Activated T-cell treated with anti-CD3 and anti-CD28 coated beads, Interleukin-2, amount 50 U/mL, for 48 hours (primary cell): ENCODE data around the gene ZNF408.
"Not testable (repeated sequence)": the region's sequence is repeated elsewhere in the genome, so short reads cannot be mapped to it uniquely, and the experiment has no call there.

Source experiments
- DNase-seq, 2 experiments: peaks; one replicate each; pipeline ENCODE4 v3.0.0-alpha.2; 2020

ZNF408 gene

DNA sequence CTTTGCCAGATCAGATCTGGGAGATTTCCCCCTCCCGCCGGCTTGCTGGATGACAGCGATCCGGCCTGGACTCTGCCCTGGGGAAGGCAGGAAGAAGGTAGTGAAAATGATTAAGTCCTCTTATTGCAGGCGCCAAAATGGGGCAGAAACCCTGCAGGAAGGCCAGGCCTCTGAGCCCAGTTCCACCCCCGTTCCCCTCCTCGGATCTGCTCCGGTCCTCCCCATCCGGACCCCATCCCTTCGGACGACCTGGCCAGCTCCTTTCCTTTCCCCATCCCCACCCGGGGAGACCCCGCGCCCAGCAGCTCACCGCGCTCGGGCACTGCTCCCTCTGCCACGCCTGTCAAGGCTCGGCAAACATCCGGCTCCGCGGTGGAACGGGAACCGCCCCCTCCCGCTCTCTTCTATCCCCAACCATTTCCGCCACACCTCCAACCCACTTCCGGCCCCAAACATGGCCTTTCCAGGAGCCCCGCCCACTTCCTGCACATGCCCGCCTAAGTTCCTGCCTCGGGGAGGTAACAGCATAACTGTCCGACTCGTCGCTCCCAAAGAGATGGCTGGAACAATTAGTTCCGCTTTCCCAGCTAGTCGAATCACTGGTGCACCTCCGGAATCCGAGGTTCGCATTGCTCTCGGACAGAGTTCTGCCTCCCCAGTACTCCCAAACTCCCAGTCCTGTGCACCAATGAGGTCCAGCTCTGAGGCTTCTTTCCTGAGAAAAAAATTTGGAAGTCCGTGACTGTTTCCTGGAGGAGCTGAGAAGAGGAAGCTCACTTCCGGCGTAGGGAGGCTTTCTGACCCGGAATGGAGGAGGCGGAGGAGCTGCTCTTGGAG is at the start of gene ZNF408, which contains the start of gene ARHGAP1:
TSS of gene ZNF408 (plus strand) at position 791 of the 837 bp plus-strand sequence. CDS start at position 808, 17 bp downstream.
TSS of gene ARHGAP1 (minus strand) at position 379 of the 837 bp plus-strand sequence. CDS start 4,512 bp downstream, outside the sequence.
- DNase-seq, result peak; percentile 99

DNA sequence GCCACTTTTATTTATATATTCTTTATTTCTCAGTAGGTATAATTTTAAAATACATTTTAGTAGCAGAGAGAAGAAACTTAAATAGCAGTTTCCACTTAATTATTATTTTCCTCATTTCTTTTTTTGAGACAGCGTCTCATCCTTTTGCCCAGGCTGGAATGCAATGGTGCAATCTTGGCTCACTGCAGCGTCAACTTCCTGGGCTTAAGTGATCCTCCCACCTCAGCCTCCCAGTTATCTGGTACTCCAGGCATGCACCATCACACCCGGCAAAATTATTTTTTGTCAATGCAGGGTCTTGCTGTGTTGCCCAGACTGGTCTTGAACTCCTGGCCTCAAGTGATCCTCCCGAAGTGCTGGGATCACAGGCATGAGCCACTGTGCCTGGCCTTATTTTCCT is 45.2 kb upstream of the ZNF408 start:
- no peak for DNase-seq

DNA sequence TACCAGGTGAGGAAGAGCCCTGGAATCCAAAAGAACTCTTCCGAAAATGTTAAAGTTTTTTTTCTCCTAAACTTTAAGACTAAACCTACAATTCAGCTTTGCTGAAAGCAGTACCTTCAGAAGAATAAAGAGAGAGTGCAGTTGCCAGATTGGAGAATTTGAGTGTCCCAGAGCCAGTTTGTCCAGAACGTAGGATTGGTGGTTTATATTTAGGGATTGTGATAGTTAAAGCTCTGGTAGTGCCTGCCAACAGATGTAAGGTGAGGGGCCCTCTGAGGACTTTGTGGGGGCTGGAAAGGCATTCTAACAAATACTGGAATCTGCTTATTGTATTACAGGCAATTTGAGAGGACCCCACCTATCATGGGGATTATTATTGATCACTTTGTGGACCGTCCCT is 43.6 kb upstream of the ZNF408 start:
- DNase-seq, result no peak

DNA sequence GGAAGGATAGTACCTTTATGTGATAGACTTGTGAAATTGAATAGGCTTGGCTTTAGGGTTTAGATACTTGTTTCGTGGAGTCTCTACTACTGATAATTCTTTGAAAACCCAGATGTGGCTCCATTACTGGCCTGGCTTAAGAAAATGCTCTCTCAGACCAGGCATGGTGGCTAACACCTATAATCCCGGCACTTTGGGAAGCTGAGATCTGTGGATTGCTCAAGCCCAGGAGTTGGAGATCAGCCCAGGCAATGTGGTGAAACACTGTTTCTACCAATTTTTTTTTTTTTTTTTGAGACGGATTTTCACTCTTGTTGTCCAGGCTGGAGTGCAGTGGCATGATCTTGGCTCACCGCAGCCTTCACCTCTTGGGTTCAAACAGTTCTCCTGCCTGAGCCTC is 42.6 kb upstream of the ZNF408 start:
- DNase-seq, result no peak

DNA sequence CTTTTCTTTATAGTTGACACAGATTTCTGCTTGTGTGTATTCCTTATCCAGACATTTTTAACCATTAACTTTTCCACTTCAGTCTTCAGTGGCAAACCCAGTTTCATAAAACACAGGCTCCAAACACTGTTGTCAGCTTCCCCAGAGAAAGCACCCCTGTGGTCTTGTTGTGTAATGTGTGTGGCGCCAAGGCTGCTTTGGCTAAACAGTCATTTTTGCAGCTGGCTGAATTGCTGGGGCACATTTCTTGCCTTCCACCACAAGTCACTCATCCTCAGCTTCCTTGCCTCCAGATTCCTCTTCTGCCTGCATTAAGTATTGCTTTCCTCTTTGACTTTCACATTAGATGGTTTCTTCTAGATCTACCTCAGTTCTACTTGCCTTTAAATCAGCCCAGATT is 40.9 kb upstream of the ZNF408 start:
- no peak for DNase-seq

DNA sequence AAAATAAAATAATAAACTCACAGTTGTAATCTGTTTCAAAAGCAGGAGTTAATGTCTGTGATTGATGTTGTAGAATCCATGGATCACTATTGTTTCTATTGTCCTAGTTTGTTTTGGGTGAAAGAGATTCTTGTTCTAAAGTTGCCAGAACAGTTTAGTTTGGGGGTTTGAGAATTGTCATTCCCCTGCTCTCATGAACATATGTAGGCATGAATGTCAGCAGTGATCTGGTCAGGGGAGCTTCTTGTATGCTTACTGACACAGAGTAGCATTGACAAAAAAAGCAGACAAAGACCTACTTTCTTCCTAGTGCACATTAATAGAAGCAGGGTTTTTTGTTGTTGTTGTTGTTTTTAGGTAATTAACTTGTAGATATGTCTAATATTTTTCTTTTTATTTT is 39.0 kb upstream of the ZNF408 start:
- no peak for DNase-seq

DNA sequence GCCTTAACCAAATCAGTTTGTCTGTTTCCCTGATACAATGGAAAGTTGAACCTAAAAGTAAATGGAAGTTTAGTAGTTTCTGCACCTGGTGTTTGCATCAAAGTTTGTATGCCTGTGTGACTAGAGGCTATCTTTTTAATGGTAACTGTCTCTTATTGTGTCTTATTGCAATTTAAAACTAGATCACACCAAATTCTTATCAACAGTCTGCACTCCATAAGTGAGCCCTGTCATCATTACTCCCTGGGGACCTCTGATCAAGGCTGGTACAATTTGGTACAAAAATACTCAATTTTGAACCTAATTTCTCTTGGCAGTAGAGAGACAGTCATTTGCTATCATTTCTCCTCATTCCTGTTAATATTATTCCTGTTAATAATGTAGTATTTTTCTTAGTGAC is 38.5 kb upstream of the ZNF408 start:
- DNase-seq, result no peak

DNA sequence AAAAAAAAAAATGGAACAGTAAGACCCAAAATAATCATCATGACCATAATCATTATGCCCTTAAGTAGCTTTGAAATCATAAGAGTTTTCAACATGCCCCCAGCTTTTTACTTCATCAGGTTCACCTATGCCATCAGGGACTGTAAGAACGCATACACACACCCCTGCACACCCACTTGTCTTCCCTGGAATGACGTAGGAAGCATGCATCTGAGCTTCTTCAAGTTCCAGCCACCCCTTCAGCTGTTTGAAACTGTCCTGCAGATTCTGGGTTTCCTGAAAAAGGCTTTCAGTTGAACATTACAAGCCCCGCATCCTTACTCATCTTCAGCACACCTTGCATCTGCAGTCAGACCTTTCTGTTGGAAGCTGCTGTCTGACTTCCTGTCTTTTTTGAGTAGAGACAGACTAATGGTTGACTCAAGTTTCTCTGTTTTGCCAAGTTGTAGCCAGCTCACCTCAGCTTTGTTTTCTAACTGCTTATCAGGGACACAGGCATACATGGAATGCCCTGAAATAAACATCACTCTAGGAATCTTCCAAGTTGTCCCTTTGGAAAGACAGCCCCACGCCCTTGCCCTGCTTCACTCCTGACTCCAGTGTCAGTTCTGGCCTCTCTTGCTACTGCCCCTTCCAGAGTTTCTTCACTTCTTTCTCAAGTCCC is 37.4 kb upstream of the ZNF408 start:
- DNase-seq, result no peak

DNA sequence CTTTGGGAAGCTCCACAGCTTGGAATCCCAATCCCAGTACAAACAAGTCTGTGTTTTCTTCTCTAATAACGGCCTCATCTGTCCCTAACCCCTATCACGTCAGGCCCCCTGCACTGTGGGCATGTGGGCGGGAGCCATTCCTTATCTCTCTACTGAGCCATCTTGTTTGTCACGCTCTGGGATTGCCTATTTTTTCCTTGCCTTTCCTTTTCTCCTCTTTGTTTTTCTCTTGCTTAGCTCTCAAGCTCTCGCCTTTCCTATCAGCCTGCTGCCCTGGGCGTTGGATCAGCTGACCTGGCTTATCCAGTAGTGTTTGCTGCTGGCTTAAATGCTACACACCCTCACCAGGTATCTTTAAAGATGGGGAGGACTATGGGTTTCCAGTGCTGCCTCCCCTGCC is 36.2 kb upstream of the ZNF408 start:
- DNase-seq, result no peak

DNA sequence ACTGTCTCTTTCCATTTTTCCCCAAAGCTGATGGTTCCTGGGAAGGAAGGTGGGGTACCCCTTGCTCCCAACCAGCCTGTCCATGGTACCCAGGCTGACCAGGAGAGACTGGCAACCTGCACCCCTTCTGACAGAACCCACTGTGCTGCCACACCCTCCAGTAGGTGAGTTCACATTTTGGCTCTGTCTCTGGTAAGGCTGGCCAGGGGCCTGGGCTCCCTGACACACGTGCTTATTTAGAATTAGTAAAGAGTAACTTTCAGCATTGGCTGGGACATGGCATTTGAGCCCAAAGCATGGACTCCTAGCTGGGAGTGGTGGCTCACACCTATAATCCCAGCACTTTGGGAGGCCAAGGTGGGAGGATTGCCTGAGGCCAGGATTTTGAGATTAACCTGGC is 35.5 kb upstream of the ZNF408 start:
- no peak for DNase-seq

DNA sequence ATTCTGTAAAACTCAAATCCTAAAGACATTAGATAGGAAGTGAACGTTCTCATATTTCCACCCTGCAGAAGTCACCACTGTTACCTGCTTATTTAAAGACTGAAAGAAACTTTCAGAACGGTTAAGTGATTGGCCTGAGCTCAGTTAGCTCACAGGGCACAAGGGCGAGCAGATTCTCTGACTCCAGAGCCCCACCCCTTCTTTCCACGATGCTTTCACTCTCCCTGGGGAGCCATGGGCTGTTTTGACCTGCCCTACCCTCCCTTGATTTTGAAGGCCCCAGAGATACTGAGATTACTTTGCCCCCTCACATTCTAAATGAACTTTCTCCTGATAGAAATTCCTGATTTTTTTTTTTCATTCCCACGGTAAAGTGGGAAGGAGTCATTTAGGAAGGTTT is 34.3 kb upstream of the ZNF408 start:
- no peak for DNase-seq

DNA sequence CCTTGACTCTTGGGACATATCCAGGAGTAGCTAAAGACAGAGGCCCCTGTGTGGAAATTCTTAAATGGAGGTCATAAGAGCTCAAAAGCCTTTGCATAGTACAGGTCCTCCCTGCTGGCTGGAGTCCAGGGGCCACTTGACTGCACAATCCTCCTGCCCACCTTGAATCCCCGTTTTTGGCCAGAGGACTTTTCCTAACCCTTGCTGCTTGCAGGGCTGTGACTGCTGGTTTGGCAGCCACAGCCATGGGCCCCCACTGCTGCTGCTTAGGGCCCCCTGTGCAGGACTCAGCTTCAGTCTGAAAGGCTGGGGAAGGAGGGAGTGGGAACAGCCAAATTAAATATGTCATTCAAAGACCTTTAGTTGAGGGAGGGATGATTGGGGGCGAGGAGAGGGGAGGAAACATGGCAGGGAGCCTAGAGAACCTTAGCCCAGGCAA is 33.8 kb upstream of the ZNF408 start:
- DNase-seq, result no peak

DNA sequence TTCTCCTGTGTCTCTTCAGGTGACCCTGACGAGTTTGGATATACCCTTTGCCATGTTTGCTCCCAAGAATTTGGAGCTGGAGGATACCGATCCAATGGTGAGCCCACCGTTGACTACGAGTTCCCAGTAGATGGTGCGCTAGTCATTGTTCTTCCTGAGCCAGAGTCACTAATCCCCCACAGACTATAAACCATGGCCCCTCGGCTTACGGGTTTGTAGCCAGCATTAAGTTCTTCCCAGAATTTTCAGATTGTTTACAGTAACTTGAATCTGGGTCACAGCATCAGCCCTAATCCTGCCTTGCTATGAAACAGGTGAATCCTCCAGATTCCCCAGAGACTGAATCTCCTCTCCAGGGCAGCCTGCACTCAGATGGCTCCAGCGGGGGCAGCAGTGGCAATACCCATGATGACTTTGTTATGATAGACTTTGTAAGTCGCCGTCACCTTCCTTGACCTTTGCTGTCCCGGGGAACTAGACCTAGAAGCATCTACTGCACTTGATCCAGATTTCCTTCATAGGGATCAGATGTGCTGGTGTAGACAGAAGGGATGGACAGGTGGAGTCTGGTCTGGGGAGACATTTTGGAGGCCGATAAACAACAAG is 32.2 kb upstream of the ZNF408 start:
- no peak for DNase-seq

DNA sequence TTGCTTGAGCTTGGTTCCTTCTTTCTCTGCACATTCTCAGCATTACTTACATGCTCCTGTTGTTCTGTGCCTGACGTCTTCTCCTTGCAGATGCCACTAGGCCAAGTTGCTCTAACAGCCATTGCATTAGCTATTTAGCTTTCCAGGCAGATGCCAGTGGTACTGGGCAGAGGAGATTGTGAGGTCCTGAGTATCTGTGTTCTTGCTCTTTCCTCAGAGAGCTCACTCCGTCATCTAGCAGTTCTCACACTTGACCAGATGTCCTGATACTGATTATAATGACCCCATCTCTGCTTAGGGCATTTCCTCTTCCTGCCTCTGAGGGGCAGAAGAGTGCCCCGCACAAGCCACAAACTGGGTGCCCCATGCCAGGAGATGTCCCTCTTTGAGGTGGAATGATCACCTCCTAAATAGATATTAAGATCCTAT is 31.1 kb upstream of the ZNF408 start:
- DNase-seq, result no peak

DNA sequence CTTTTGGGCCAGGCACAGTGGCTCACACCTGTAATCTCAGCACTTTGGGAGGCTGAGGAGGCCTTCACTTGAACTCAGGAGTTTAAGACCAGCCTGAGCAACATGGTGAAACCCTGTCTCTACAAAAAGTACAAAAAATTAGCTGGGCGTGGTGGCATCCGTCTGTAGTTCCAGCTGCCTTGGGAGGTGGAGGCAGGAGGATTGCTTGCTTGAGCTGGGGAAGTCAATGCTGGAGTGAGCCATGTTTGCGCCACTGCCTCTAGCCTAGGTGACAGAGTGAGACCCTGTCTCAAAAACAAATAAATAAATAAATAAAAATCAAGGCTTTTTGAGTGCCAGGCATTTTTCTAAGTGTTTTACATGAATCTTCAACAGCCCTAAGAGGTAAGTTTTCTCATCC is 30.3 kb upstream of the ZNF408 start:
- DNase-seq, result not testable (repeated sequence)

DNA sequence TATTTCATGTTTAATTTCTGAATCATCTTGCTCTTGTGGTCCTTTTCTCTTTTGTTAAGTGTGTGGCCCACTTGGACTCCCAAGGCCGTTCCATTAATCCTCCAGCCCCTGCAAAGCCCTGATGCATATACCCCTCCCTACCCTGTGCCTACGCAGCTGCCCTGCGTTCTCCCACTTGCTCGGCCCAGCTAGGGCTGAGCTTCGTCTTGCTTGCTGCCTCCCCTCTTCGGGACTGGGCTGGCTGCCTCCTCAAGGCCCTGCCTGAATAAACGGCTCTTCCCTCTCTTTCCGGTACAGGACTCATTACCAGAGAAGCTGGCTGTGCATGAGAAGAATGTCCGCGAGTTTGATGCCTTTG is 28.9 kb upstream of the ZNF408 start:
- no peak for DNase-seq

DNA sequence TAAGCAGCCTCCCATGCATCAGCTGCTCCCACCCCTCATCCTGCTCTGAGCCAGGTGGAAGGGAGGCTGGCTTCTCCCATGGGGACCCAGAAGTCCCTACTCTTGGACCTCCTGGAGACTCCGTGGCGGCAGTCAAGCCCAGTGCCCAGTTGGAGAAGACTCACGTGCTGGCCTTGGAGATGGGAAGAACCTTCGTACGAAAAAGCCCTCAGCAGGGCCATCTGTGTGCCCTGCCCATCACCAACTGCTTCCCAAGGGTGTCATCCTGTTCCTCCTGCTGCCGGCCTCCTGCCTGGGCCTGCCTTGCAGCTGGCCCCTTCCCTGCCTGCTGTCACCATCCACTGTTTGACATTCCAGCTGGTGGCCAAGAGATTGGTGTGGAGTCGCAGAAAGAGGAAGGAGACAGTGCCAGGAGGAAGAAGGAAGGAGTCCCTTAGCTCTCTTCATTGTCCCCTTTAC is 28.4 kb upstream of the ZNF408 start:
- no peak for DNase-seq

DNA sequence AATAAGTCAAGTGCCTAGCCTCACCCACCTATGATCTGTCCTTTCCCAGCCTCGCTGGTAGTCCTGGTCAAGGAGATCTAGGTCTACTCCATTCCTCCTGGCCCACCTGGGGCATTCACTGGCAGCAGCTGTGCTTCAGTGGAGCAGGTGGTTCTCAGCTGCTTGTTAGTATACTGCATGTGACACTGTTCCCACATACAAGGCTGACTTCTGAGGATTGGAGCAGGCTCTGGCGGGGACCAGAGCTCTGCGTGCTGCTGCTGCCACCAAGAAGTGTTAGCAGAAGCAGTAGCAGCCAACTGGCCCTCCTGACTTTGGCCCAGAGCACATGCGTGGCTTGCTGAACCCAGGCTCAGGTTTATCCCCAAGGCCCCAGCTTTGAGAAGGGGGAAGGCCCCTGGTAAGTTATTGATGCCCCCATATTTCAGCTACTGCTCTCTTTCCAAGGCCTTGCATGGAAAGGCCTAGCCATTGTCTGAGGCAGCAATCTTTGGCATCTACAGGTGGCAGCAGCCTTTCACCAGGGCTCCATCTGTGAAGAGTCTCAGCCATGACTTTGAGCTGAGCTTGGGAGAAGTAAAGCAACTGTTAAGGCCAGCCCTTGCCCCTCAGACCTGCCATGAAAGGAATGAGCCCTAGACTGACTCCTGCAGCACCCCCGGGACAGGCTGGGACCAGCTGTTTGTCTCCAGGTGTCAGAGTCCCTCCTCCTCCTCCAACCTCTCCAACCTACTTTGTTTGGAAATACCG is 26.9 kb upstream of the ZNF408 start:
- no peak for DNase-seq

DNA sequence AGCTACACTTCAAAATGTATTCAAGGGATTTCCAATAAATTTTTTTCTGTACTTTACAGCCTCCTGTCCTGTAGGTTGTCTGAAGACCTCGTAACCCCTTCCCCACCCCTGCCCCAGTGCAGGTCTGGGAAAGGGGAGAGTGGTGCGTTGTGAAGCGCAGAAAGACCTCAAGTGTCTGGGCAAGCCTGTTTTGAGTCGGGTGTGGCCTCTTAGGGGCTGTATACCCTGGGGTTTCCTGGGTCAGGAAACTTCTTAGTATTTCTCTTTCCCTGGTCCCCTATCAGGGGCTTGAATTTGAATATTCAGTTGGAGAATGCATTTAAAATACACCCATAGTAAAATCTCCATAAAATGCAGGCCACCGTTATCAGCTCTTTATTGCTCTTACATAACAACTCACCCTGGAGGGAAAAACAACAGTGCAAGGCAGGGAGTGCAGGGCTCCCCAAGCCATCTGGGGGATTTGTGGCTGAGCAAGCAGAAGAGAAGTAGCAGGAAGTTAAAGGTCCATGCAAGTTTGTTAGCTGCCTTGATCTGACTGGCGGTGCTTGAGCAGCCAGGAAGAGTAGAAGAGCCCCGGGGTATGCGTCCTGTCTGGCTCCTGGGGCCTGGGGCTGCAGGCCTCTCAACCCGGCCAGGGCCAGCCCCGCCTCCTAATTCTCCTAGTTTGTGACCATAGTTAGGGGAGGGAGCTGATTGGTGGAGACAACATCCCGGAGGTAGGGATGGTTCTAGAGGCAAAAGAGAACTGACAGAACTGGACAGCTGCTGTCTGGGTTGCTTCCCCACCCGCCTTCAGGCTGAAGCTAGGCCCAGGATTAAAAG is 26.2 kb upstream of the ZNF408 start:
- no peak for DNase-seq

DNA sequence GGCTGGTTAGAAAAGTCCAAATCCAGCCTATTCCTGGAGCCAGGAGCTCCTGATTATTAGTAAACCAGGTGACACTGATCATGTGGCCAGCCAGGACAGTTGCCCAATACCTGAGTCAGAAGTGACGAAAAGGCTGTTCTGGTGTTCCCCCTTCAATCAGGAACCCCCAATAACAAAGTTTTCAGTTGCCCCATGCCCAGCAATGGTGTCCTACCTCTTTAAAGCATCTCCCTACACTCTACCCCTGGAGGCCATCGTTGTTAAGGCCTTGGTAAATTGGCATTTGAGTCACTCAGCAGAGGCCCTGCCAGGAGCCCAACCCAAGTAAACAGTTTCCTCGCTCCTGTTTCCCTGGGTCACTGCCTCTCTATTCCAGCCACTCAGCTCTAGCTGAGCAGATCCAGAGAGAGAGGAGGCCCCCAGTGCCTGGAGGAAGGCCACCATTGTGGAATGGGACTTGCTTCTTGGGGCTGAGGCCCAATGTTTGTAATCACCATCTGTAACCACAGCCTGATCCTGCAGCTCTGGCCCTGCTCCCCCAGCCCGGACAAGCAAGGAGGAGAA is 25.5 kb upstream of the ZNF408 start:
- DNase-seq, result no peak

DNA sequence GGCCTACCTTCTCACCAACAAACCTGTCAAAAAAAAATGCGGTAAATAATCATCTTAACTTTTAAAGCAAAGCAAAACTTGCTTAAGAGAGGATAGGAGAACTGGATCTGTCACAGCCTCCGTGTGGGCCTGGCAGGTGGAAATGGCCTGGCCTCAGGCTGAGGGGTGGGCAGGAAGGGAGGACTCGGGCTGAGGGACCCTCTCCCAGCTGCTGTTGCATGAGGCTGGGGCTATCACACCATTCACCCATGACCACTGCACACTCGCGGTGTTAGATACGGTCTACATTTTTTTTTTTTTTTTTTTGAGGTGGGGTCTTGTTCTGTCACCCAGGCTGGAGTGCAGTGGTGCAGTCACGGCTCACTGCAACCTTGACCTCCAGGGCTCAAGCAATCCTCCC is 24.9 kb upstream of the ZNF408 start:
- DNase-seq, result no peak
